ENCODE measurements around the gene TCF4.

DNA sequence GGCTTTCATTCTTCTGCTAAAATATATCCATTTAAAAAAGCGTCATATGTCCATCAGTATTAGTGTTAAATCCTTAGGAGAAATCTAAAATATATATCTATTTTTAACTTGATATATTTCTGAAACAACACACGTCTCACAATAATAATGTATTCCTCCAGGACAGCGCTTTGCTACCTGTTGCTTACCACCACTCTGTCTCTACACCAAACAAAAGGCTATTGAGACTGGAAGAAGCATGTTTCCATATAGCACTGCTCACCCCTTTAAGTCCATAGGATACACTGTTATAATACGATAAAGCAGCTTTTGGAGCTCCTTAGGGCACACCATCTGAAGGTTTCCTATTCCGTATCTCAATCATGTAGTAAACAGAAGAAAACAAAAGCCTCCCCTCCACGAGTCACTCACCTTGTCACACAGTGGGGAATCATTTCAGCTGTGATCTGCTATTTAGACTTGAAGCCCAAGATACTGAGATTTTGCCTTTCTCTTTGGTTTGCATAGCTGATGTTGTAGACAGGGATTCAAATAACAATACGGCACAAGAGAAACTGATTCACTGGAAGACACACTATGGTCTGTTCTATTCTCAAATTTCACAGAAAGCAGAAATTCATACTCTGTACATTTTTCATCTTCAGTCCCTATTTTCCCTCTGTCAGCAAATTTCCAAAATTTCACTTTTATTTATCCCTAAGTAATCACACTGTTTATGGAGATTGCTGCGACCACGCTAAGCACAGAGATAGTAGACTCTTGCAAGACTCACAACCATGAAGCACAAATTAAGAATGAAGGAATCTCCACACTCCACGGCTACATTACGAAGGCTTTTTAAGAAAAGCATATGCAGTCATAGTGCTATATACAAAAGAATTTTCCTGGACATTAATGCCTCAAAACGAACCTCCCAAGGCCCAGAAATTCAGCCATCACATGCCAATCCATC, 187.1 kb downstream of the TCF4 start:
- no peak for TF ChIP-seq EZH2 (IDR thresholded peaks at IDR 0.05; ENCODE audit: borderline replicate concordance, insufficient read depth, low read depth, low read length, poor library complexity, severe bottlenecking)
- TF ChIP-seq, protein P1, sequence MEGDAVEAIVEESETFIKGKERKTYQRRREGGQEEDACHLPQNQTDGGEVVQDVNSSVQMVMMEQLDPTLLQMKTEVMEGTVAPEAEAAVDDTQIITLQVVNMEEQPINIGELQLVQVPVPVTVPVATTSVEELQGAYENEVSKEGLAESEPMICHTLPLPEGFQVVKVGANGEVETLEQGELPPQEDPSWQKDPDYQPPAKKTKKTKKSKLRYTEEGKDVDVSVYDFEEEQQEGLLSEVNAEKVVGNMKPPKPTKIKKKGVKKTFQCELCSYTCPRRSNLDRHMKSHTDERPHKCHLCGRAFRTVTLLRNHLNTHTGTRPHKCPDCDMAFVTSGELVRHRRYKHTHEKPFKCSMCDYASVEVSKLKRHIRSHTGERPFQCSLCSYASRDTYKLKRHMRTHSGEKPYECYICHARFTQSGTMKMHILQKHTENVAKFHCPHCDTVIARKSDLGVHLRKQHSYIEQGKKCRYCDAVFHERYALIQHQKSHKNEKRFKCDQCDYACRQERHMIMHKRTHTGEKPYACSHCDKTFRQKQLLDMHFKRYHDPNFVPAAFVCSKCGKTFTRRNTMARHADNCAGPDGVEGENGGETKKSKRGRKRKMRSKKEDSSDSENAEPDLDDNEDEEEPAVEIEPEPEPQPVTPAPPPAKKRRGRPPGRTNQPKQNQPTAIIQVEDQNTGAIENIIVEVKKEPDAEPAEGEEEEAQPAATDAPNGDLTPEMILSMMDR (IDR thresholded peaks at IDR 0.05): no peak

Measured in B cell (primary cell).